Ovary (tissue), 9 donors: ENCODE results near the gene SERPINB4. TPM values are rescaled to one million over a fixed set of nuclear protein-coding genes. Genes with fewer than 3 reads are reported as not detected.

Experiments used
- DNase-seq, 5 donors: peaks; one replicate each; pipeline ENCODE4 v3.0.0-alpha.2; 2019 to 2020
- H3K27ac ChIP-seq, 2 donors: fragments of 200-600 bp; one replicate each; pipeline versions ENCODE4 v1.5.1 to v1.8.0; 2019 to 2022
- H3K27me3 ChIP-seq: fragments of 200-600 bp; one replicate; pipeline ENCODE4 v1.8.0; 2022
- H3K36me3 ChIP-seq: fragments of 200-600 bp; sonication (generic); one replicate; pipeline ENCODE4 v1.5.1; 2019
- H3K4me1 ChIP-seq: one replicate; pipeline ENCODE4 v1.8.1; 2013; ENCODE audit warnings: mild to moderate bottlenecking, moderate library complexity; ENCODE audit not compliant: insufficient read depth
- H3K4me3 ChIP-seq: fragments of 200-600 bp; sonication (generic); one replicate; pipeline ENCODE4 v1.5.1; 2017
- H3K9me3 ChIP-seq, 2 donors: fragments of 200-600 bp in 1 of 2; sonication (generic) in 1 of 2; one replicate each; pipeline versions ENCODE4 v1.5.1 to v1.8.1; 2013 to 2019; ENCODE audit warnings: mild to moderate bottlenecking in 1 of 2, moderate library complexity in 1 of 2
- EP300 ChIP-seq: sonication (generic); formaldehyde crosslinking; IDR thresholded peaks from one replicate; pipeline ENCODE4 v1.6.1; 2017; ENCODE audit warnings: antibody characterized with exemption
- POLR2A ChIP-seq: fragments of 450-650 bp; IDR thresholded peaks from one replicate; pipeline ENCODE4 v1.6.1; 2017; ENCODE audit warnings: antibody characterized with exemption, mild to moderate bottlenecking, moderate library complexity
- WGBS, 3 donors: extraction: QIAGEN DNeasy Blood & Tissue Kit in 1 of 3; methylation state at CpG; one replicate each; pipeline versions ENCODE4 v1.1.5 to v1.1.7; 2013 to 2017; 5-methylcytosine and 5-hydroxymethylcytosine counted together
- intact Hi-C, 4 donors: fragments of 100-400 bp; cut with DNase I; formaldehyde crosslinking; loops; one replicate each; pipeline versions ENCODE4 v1.11.0 to v1.15.1; 2022 to 2023
- polyA plus RNA-seq, 2 donors: library from polyadenylated mRNA; stranded (reverse); fragments of 200-250 nt in 1 of 2; fragments of 350-450 nt in 1 of 2; fragmentation: Illumina TruSeq in 1 of 2; extraction: RNeasy Lipid Tissue Mini Kit (QIAGEN cat#74804) in 1 of 2; gene quantifications; one replicate each; pipeline ENCODE4 v1.2.3, GENCODE V29; 2013 to 2014
- total RNA-seq, 7 donors: library from RNA; depleted of rRNA in 2 of 7; stranded (reverse); fragments of >200 nt in 2 of 7; fragmentation: NEBNext Ultra II Directional in 3 of 7; extraction: Animal tissue kit (Norgen Biotek cat#: 25700) in 3 of 7; gene quantifications; one replicate each; pipeline versions ENCODE4 v1.1.0 to v1.2.4, GENCODE V29; 2016 to 2023
- TF ChIP-seq, protein P1 (sequence below), 3 donors: fragments of 450-650 bp in 2 of 3; fragments of 200-600 bp in 1 of 3; IDR thresholded peaks; one replicate each; pipeline versions ENCODE4 v1.5.1 to v1.8.0; 2016 to 2022; ENCODE audit warnings: antibody characterized with exemption in 3 of 3, mild to moderate bottlenecking in 1 of 3
- donor health status: DM: no; HTN: no; CAD: no; lungs with moderate emphysema.
- donor health status: DM: no; HTN: no; CAD: no.
- donor health status: Bipolar disorder and iron deficiency.
- donor health status: DM: yes; HTN: yes; CAD: no.
- donor health status: DM: no; HTN: no; CAD: no.
- donor health status: DM: yes; HTN: yes; CAD: no.

The SERPINB4 gene
- total and polyA plus RNA-seq, 9 donors = 0.10 TPM; not detected in 8

DNA sequence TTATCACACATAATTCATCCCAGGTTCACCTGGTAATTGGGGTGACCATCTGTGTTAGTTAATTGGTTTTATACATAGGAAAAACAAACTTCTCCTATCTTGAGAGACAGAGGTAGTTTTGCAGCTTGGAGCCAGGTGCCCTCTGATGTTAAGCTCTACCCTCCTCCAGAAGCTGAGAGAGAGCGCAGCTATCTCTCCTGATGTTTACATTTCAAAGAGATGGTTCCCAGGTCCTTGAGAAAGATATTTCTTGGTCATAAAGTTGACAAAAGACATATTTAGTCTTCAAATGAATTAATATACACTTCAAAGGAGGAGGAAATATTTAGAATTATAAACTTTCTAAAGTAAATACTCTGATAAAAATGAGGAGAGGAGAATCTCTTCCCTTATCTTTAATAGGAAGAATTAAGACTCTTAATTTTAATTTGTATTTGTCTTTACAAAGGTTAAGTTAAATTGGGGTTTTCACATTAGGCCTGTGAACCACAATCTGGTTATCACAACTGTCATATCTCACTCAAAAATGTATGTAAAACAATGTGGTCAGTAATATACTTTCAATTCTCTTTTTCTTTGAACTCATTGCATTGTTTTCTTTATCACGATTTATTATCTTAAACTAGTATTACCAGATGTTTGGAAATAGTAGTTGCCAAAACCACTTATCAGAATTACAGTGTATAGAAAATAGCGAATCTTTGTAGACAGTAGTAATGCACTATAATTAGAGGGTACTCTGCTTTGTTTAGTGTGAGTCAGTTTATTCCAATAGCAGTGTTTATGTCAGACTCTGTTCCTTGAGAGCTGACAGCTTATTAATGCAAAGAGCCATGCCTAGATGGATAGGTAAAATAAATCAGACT is 26.8 kb downstream of the SERPINB4 start:
- TF ChIP-seq EP300 = no peak
- TF ChIP-seq, protein P1, sequence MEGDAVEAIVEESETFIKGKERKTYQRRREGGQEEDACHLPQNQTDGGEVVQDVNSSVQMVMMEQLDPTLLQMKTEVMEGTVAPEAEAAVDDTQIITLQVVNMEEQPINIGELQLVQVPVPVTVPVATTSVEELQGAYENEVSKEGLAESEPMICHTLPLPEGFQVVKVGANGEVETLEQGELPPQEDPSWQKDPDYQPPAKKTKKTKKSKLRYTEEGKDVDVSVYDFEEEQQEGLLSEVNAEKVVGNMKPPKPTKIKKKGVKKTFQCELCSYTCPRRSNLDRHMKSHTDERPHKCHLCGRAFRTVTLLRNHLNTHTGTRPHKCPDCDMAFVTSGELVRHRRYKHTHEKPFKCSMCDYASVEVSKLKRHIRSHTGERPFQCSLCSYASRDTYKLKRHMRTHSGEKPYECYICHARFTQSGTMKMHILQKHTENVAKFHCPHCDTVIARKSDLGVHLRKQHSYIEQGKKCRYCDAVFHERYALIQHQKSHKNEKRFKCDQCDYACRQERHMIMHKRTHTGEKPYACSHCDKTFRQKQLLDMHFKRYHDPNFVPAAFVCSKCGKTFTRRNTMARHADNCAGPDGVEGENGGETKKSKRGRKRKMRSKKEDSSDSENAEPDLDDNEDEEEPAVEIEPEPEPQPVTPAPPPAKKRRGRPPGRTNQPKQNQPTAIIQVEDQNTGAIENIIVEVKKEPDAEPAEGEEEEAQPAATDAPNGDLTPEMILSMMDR (IDR thresholded peaks at IDR 0.05) = no peak
- no peak for TF ChIP-seq POLR2A
- H3K27me3 ChIP-seq = no peaks in the 10 kb centered on the region
- H3K27ac ChIP-seq = no peak overlapping the region
- no peaks in the 10 kb centered on the region for H3K9me3 ChIP-seq
- no peak for DNase-seq
- WGBS, 3 donors = 1 to 7% (median 3%) methylated on average over 3 of the region's 3 CpGs
- H3K4me1 ChIP-seq = no peaks in the 10 kb centered on the region
- no peak overlapping the region for H3K4me3 ChIP-seq
- H3K36me3 ChIP-seq = no peaks in the 10 kb centered on the region
- intact Hi-C loops = no loop called here

DNA sequence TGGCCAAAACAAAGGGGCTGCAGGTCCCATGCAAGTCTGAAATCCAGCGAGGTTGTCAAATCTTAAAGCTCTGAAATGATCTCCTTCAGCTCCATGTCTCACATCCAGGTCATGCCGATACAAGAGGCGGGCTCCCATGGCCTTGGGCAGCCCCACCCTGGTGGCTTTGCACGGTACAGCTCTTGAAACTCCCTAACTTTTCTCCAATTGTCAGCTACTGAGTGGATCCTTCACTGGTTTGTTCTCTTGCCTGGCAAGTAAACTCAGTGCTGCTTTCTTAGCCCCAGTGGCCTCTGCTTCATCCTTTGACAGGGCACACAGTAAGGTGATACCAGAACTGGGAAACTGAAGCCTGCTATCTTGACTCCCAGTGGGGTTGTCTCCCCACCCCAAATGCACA is 30.6 kb downstream of the SERPINB4 start:
- WGBS, 3 donors = 81 to 94% (median 84%) methylated on average over 4 of the region's 4 CpGs
- intact Hi-C loops = no loop called here
- Histone ChIP-seq H3K27me3 (no peaks in the 10 kb centered on the region), H3K4me3 (no peak overlapping the region), H3K4me1 (no peaks in the 10 kb centered on the region), H3K9me3 (no peaks in the 10 kb centered on the region), H3K36me3 (no peaks in the 10 kb centered on the region), H3K27ac (no peak overlapping the region)
- TF ChIP-seq POLR2A = no peak
- no peak for TF ChIP-seq EP300
- TF ChIP-seq, protein P1 (IDR thresholded peaks at IDR 0.05) = no peak
- no peak for DNase-seq

DNA sequence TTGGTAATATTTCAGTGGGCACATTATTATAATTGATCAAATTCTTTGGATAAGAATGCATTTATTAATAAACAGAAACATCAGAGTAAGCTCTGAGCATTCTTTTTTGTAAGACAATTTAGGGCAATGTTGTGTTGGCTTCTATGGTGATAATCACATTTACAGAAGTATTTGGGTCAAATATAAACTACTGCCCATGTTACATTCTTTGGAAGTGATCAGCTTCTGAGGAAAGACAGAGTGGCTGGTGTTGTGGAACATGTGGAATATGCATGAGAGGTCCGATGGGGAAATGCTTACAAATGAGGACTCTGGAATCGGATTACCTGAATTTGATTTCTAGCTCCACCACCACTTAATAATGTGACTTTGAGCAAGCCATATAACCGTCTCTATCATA is 37.5 kb downstream of the SERPINB4 start:
- no peaks in the 10 kb centered on the region for H3K27me3 ChIP-seq
- DNase-seq = no peak
- H3K4me3 ChIP-seq = no peak overlapping the region
- 75 to 86% (median 80%) methylated on average over 3 of the region's 3 CpGs for WGBS, 3 donors
- no peak for TF ChIP-seq POLR2A
- TF ChIP-seq EP300 = no peak
- TF ChIP-seq, protein P1 (IDR thresholded peaks at IDR 0.05) = no peak
- H3K4me1 ChIP-seq = no peaks in the 10 kb centered on the region
- intact Hi-C loops = no loop called here
- H3K27ac ChIP-seq = no peak overlapping the region
- H3K36me3 ChIP-seq = no peaks in the 10 kb centered on the region
- no peaks in the 10 kb centered on the region for H3K9me3 ChIP-seq

DNA sequence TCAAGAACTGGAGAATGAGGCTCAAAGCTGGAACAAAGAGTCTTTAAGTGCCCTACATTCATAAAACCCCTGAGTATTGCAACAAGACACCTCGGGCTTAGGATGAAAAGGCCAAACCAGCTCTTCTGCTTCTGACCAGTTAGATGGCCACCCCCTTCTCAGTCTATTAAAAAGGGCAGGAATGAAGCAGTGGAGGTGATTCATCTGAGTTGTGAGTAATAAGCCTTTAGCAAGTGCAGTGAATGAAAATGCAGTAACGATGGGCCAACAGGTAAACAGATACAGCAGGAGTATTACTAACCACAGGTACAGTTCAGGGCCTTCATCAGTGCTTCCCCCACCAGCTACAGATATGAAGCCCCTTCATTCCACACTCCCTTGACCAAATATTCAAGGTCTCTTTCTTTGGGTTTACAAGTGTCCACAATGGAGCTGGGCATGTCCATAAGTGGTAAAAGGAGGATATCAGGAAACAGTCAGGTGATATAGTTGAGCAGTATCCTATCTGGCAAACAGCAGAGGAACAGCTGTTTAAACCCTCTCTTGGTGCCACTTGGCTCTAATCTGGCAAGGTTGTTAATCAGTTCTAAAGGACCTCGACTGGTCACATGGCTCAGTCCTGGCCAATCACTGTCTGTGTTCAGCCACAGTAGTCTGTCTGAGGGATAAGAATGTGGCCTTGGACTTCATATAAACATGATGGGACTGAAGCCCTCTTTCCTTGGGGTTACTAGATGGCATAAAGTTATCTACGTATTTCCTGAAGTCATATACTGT is 39.1 kb downstream of the SERPINB4 start:
- intact Hi-C loops = no loop called here
- H3K27ac ChIP-seq = no peak overlapping the region

More for the DNA sequence above, 39.1 kb downstream of the SERPINB4 start:
- H3K4me1 ChIP-seq = no peaks in the 10 kb centered on the region
- H3K9me3 ChIP-seq = no peaks in the 10 kb centered on the region
- H3K36me3 ChIP-seq = no peaks in the 10 kb centered on the region
- H3K4me3 ChIP-seq = no peak overlapping the region
- TF ChIP-seq POLR2A (no peak), EP300 (no peak)
- TF ChIP-seq, protein P1 (IDR thresholded peaks at IDR 0.05) = no peak
- H3K27me3 ChIP-seq = no peaks in the 10 kb centered on the region
- 66 to 75% (median 72%) methylated on average over 4 of the region's 4 CpGs for WGBS, 3 donors
- DNase-seq = no peak
